Measurements from ENCODE around the gene EMP2.

Gene EMP2

GRCh38 chr16:10500582-10500981, 79.8 kb downstream of the EMP2 start:
- no peak for TF ChIP-seq CTCF (IDR thresholded peaks at IDR 0.05; ENCODE audit: low read depth, low read length)
- no peak overlapping the region for H3K27ac ChIP-seq
- H3K27me3 ChIP-seq (ENCODE audit: insufficient read depth, low read depth, severe bottlenecking): no peaks in the 10 kb centered on the region
- H3K9me3 ChIP-seq (ENCODE audit: severe bottlenecking): peaks cover 4% of the 10 kb centered on the region
- no peaks in the 10 kb centered on the region for H3K36me3 ChIP-seq
- H3K4me3 ChIP-seq (ENCODE audit: low read depth, low read length): no peak overlapping the region
- DNase-seq: no peak

- no peak for TF ChIP-seq CTCF (IDR thresholded peaks at IDR 0.05; ENCODE audit: low read depth, low read length)
- DNase-seq: no peak
- H3K36me3 ChIP-seq: no peaks in the 10 kb centered on the region
- H3K9me3 ChIP-seq (ENCODE audit: severe bottlenecking): peaks cover 13% of the 10 kb centered on the region
- no peaks in the 10 kb centered on the region for H3K27me3 ChIP-seq (ENCODE audit: insufficient read depth, low read depth, severe bottlenecking)
- H3K27ac ChIP-seq: no peak overlapping the region
- H3K4me3 ChIP-seq (ENCODE audit: low read depth, low read length): no peak overlapping the region
Observed at GRCh38 chr16:10497132-10498101, 83.0 kb downstream of the EMP2 start.

GRCh38 chr16:10495031-10495345, 85.4 kb downstream of the EMP2 start:
- Histone ChIP-seq H3K27me3 (ENCODE audit: insufficient read depth, low read depth, severe bottlenecking) (no peaks in the 10 kb centered on the region), H3K4me3 (ENCODE audit: low read depth, low read length) (no peak overlapping the region), H3K9me3 (ENCODE audit: severe bottlenecking) (peaks cover 13% of the 10 kb centered on the region), H3K36me3 (no peaks in the 10 kb centered on the region), H3K27ac (no peak overlapping the region)
- no peak for DNase-seq
- no peak for TF ChIP-seq CTCF (IDR thresholded peaks at IDR 0.05; ENCODE audit: low read depth, low read length)

- Histone ChIP-seq H3K27ac (no peak overlapping the region), H3K4me3 (ENCODE audit: low read depth, low read length) (no peak overlapping the region), H3K27me3 (ENCODE audit: insufficient read depth, low read depth, severe bottlenecking) (no peaks in the 10 kb centered on the region), H3K36me3 (no peaks in the 10 kb centered on the region), H3K9me3 (ENCODE audit: severe bottlenecking) (peaks cover 13% of the 10 kb centered on the region)
- TF ChIP-seq CTCF (IDR thresholded peaks at IDR 0.05; ENCODE audit: low read depth, low read length): no peak
- DNase-seq: no peak
Observed at GRCh38 chr16:10494343-10495030, 85.9 kb downstream of the EMP2 start.

- no peak for DNase-seq
- H3K27me3 ChIP-seq (ENCODE audit: insufficient read depth, low read depth, severe bottlenecking): no peaks in the 10 kb centered on the region
- no peak for TF ChIP-seq CTCF (IDR thresholded peaks at IDR 0.05; ENCODE audit: low read depth, low read length)
- H3K9me3 ChIP-seq (ENCODE audit: severe bottlenecking): peaks cover 13% of the 10 kb centered on the region
- H3K27ac ChIP-seq: no peak overlapping the region
- H3K4me3 ChIP-seq (ENCODE audit: low read depth, low read length): no peak overlapping the region
- H3K36me3 ChIP-seq: no peaks in the 10 kb centered on the region
Observed at GRCh38 chr16:10493276-10493675, 87.1 kb downstream of the EMP2 start.

Measured in WERI-Rb-1 (cell line).